K562 (cell line): ENCODE measurements around the gene SRRT. TPM values are rescaled to one million over a fixed set of nuclear protein-coding genes. Genes with fewer than 3 reads are reported as not detected.

Experiments used
- ARID1B ChIP-seq: fragments of 450-650 bp; IDR thresholded peaks from 2 replicates; pipeline ENCODE4 v1.6.1; 2016; ENCODE audit warnings: antibody characterized with exemption, mild to moderate bottlenecking, inconsistent platforms
- CBFB ChIP-seq: sonication (generic); formaldehyde crosslinking; IDR thresholded peaks from 2 replicates; pipeline ENCODE4 v1.4.0; 2020; ENCODE audit warnings: mild to moderate bottlenecking, missing genetic modification reagents
- CHD4 ChIP-seq: fragments of 200-600 bp; sonication (generic); IDR thresholded peaks from 3 replicates; pipeline ENCODE4 v1.6.1; 2012; ENCODE audit warnings: low read depth, mild to moderate bottlenecking, mixed read lengths, low read length, inconsistent platforms; ENCODE audit not compliant: insufficient read depth, insufficient replicate concordance, poor library complexity, severe bottlenecking
- ELF4 ChIP-seq: fragments of 450-650 bp; formaldehyde crosslinking; IDR thresholded peaks from 2 replicates; pipeline ENCODE4 v1.4.0; 2022; ENCODE audit warnings: missing genetic modification characterization
- HMG20B ChIP-seq: fragments of 250-450 bp; sonication (Bioruptor Pico); IDR thresholded peaks from 2 replicates; pipeline ENCODE4 v1.5.0; 2021; ENCODE audit warnings: mild to moderate bottlenecking
- MNT ChIP-seq, 2 experiments: fragments of 450-650 bp; conservative IDR thresholded peaks; 2 replicates each; pipeline ENCODE4 v1.6.1; 2017; ENCODE audit warnings: mild to moderate bottlenecking in 2 of 2, moderate library complexity in 2 of 2
- NFIC ChIP-seq: fragments of 450-650 bp; IDR thresholded peaks from 2 replicates; pipeline ENCODE4 v1.6.1; 2017; ENCODE audit warnings: mild to moderate bottlenecking, inconsistent platforms
- NR2C2 ChIP-seq, 2 experiments: fragments of 200-800 bp in 1 of 2; sonication (Bioruptor generic) in 1 of 2; sonication (generic) in 1 of 2; formaldehyde crosslinking in 1 of 2; IDR thresholded peaks; 2 replicates each; pipeline versions ENCODE4 v1.6.1 to v1.8.0; 2016 to 2022; ENCODE audit warnings: mild to moderate bottlenecking in 1 of 2, missing compliant biosample characterization in 1 of 2, missing genetic modification characterization in 1 of 2, missing genetic modification reagents in 1 of 2
- ZBTB1 ChIP-seq: sonication (generic); formaldehyde crosslinking; IDR thresholded peaks from 2 replicates; pipeline ENCODE4 v1.8.1; 2023; ENCODE audit warnings: missing genetic modification reagents, low read depth, mild to moderate bottlenecking, borderline replicate concordance
- ZBTB11 ChIP-seq, 3 experiments: fragments of 200-800 bp in 1 of 3; fragments of 250-450 bp in 1 of 3; fragments of 450-650 bp in 1 of 3; sonication (Bioruptor Pico) in 1 of 3; sonication (Bioruptor generic) in 1 of 3; formaldehyde crosslinking in 1 of 3; IDR thresholded peaks; 2 replicates each; pipeline versions ENCODE4 v1.6.1 to v1.8.0; 2016 to 2022; ENCODE audit warnings: mild to moderate bottlenecking in 2 of 3, missing genetic modification characterization in 2 of 3, missing compliant biosample characterization in 1 of 3, moderate library complexity in 1 of 3
- ZBTB8A ChIP-seq: fragments of 450-650 bp; IDR thresholded peaks from 2 replicates; pipeline ENCODE4 v1.6.1; 2018; ENCODE audit warnings: mild to moderate bottlenecking, moderate library complexity; ENCODE audit not compliant: partially characterized antibody
- ZNF174 ChIP-seq: fragments of 250-450 bp; sonication (Bioruptor Pico); IDR thresholded peaks from 2 replicates; pipeline ENCODE4 v1.4.0; 2020; ENCODE audit warnings: mild to moderate bottlenecking
- ZNF280B ChIP-seq: fragments of 250-450 bp; sonication (Bioruptor Pico); IDR thresholded peaks from 2 replicates; pipeline ENCODE4 v1.5.1; 2021; ENCODE audit warnings: mild to moderate bottlenecking
- ZNF589 ChIP-seq: fragments of 200-800 bp; sonication (Bioruptor generic); IDR thresholded peaks from 2 replicates; pipeline ENCODE4 v1.6.1; 2016; ENCODE audit warnings: low read depth, missing genetic modification characterization, missing compliant biosample characterization
- ZNF740 ChIP-seq, 3 experiments: fragments of 200-800 bp in 1 of 3; sonication (Bioruptor generic) in 1 of 3; sonication (generic) in 1 of 3; formaldehyde crosslinking in 1 of 3; IDR thresholded peaks; 2 replicates each; pipeline versions ENCODE4 v1.6.1 to v1.8.0; 2016 to 2022; ENCODE audit warnings: mild to moderate bottlenecking in 2 of 3, missing compliant biosample characterization in 2 of 3, missing genetic modification characterization in 2 of 3, missing genetic modification reagents in 1 of 3
- ZNF830 ChIP-seq: fragments of 250-450 bp; sonication (Bioruptor Pico); IDR thresholded peaks from 2 replicates; pipeline ENCODE4 v1.5.0; 2021; ENCODE audit warnings: mild to moderate bottlenecking
- polyA plus RNA-seq, 8 experiments: library from polyadenylated mRNA; depleted of rRNA in 4 of 8; stranded (reverse) in 5 of 8; unstranded in 3 of 8; fragments of >200 nt; fragmentation: Nextera tagmentation in 2 of 8; fragmentation: Illumina TruSeq in 1 of 8; extraction: Ambion mirVana in 2 of 8; extraction: Trizol in 1 of 8; gene quantifications; 2 replicates each; pipeline versions ENCODE4 v1.2.1 to v1.2.3, GENCODE V29; 2011 to 2014; ENCODE audit warnings: inconsistent platforms in 1 of 8, missing spikeins in 1 of 8
- total RNA-seq, 7 experiments: library from RNA; depleted of rRNA in 6 of 7; stranded (reverse); fragments of >200 nt in 6 of 7; fragmentation: Illumina TruSeq in 2 of 7; extraction: Trizol in 2 of 7; gene quantifications; 2 replicates each; pipeline versions ENCODE4 v1.2.1 to v1.2.3, GENCODE V29; 2011 to 2021; ENCODE audit warnings: low replicate concordance in 1 of 7

Gene SRRT
- total and polyA plus RNA-seq, 9 of the 15 experiments (the other 6 are each of a cell fraction or from before 2014, with no cell fraction given): 10.3 to 263 (median 84.4) TPM

GRCh38 chr7:100874577-100875355, at the start of gene SRRT (continued):
- TF ChIP-seq ZNF280B (CRISPR knock-in tag): no peak
- TF ChIP-seq ZNF174 (CRISPR knock-in tag): 0 out of 2 replicates have a peak, but pooled peaks have one; percentile 52
- no peak for TF ChIP-seq ZBTB8A
- TF ChIP-seq NR2C2 (CRISPR knock-in tag; IDR thresholded peaks at IDR 0.05): peak; percentile 63; the same call in 1 of the 2 replicates
- peak; percentile 78; the same call in 1 of the 2 replicates for TF ChIP-seq NR2C2 (tag; IDR thresholded peaks at IDR 0.05)
- TF ChIP-seq ARID1B: peak; percentile 27
- TF ChIP-seq CHD4: no peak
- peak; percentile 56 for TF ChIP-seq NFIC
- no peak for TF ChIP-seq HMG20B
- TF ChIP-seq MNT (conservative IDR thresholded peaks at IDR 0.05): peak; percentile 59 to 86; a peak in 3 of 4 replicates
- peak; percentile 83; the same call in 1 of the 2 replicates for TF ChIP-seq ZNF589
- TF ChIP-seq ZBTB11 (CRISPR knock-in tag; IDR thresholded peaks at IDR 0.05): peak in 1 of 3 experiments; percentile 79; a peak in 1 of 6 replicates
- TF ChIP-seq ZNF830 (CRISPR knock-in tag): peak; percentile 93
- TF ChIP-seq CBFB (CRISPR knock-in tag): 0 out of 2 replicates have a peak, but pooled peaks have one; percentile 2
- TF ChIP-seq ZBTB1 (CRISPR knock-in tag): 0 out of 2 replicates have a peak, but pooled peaks have one; percentile 16
- TF ChIP-seq ELF4 (CRISPR knock-in tag): peak; percentile 81; the same call in 1 of the 2 replicates
- no peak; the same call in 1 of the 2 replicates for TF ChIP-seq ZNF740 (CRISPR knock-in tag; IDR thresholded peaks at IDR 0.05)
- TF ChIP-seq ZNF740 (tag; IDR thresholded peaks at IDR 0.05): no peak
